ENCODE results near the gene CACNG4.

The CACNG4 gene

DNA sequence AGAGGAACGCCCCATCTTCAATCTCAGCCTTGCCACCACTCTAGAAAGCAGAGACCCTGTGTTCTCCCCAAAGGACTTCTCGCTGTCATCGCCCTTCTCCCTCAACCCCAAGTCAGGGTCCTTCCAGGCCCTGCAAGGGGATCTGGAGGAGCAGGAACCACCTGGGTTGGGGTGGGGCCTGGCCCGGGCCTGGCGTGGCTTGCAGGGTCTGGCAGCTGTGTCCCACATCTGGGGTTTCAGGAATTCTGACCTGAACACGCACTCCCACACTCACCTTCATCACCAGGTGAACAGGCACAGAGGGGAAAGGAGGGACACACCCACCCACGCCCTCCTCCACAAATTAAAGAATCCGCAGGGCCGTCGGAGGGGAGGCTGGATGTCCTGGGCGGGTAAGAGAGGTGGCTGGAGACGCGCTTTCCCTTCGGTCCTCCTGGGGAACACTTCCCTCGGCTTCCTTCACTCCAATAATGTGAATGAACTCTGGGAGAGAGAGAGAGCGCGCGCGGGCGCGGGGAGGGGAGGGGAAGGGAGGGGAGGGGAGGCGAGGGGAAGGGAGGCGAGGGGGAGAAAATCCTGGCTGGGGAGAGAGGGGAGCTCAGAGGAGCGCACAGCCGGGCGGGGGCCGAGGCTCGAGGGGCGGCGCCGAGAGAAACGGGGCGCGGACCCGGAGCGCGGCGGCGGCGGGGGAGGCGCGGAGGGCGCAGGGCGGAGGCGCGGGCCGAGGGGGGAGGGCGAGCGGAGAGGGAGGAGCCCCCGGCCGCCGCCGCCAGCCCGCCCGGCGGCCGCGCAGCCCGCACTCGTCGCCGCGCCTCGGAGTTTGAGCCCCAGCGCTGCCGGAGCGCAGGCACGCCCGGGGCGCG, at the start of gene CACNG4:
Gene CACNG4, plus strand, starts transcription at position 799 of the 863 bp plus-strand sequence. CDS start 205 bp downstream, outside the sequence.
- TF ChIP-seq, protein P1, sequence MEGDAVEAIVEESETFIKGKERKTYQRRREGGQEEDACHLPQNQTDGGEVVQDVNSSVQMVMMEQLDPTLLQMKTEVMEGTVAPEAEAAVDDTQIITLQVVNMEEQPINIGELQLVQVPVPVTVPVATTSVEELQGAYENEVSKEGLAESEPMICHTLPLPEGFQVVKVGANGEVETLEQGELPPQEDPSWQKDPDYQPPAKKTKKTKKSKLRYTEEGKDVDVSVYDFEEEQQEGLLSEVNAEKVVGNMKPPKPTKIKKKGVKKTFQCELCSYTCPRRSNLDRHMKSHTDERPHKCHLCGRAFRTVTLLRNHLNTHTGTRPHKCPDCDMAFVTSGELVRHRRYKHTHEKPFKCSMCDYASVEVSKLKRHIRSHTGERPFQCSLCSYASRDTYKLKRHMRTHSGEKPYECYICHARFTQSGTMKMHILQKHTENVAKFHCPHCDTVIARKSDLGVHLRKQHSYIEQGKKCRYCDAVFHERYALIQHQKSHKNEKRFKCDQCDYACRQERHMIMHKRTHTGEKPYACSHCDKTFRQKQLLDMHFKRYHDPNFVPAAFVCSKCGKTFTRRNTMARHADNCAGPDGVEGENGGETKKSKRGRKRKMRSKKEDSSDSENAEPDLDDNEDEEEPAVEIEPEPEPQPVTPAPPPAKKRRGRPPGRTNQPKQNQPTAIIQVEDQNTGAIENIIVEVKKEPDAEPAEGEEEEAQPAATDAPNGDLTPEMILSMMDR (IDR thresholded peaks at IDR 0.05; ENCODE audit: extremely low read depth, missing control alignments): no peak
- peak; percentile 40 for DNase-seq (ENCODE audit: low spot score)

DNA sequence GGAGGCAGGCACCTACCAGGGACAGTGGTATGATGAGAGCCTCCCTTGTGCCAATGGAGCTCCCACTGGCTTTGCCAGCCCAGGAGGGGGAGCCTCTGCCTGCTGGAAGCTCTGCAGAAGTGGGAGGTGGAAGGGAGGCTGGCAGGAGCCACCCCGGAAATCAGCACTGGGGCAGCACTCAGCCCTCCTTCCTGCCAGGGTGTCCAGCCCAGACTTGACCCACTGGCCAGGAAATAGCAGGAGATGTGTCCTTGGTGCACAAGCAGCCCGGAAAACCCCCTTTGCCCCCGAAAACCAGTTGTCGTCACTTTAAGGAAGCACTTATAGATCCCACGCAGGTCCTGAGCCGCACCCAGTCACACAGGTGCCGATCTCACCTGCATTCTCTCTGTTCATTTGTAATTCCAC, 49.3 kb upstream of the CACNG4 start:
- DNase-seq (ENCODE audit: low spot score): no peak
- TF ChIP-seq, protein P1 (IDR thresholded peaks at IDR 0.05; ENCODE audit: extremely low read depth, missing control alignments): no peak

DNA sequence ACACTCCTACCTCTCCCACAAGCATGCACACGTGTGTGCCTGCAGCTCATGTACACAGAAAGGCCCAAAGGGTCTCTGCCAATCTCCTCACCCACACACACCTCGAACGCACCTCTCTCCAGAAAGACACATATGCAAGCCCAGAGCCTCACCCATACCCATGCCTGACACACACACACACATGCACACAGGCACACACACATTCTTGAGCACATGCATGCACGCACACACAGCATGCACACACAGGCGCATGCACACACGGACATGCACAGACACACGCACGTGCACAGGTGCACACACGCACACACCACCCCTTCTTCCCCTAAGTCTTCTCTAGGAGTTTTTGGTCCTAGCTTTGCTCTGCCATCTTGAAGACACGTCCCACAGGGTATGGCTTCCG, 48.7 kb upstream of the CACNG4 start:
- TF ChIP-seq, protein P1 (IDR thresholded peaks at IDR 0.05; ENCODE audit: extremely low read depth, missing control alignments): no peak
- DNase-seq (ENCODE audit: low spot score): no peak

- no peak for DNase-seq (ENCODE audit: low spot score)
- TF ChIP-seq, protein P1 (IDR thresholded peaks at IDR 0.05; ENCODE audit: extremely low read depth, missing control alignments): no peak
These were observed 47.6 kb upstream of the CACNG4 start for GRCh38 chr17:66916946-66917345.

- no peak for DNase-seq (ENCODE audit: low spot score)
- TF ChIP-seq, protein P1 (IDR thresholded peaks at IDR 0.05; ENCODE audit: extremely low read depth, missing control alignments): no peak
These were observed 45.6 kb upstream of the CACNG4 start for GRCh38 chr17:66918896-66919295.

DNA sequence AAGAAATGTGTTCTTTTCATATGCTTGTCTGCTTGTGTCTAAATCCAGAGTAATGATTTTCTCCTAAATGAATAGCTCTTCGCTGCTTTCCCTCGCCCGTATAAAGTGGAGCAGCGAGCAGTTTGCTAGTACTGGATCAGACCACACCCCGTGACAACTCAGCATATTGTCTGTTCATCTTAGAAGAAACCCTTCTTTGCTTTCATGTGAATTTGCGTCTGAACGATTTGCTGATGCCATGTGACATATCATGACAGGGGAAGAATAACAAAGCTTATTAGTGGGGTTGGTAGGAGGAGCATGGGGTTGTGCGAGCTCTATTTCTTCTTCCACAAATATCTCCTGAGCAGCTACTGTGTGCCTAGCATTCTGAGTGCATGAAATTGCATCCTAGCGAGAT, 44.1 kb upstream of the CACNG4 start:
- no peak for DNase-seq (ENCODE audit: low spot score)
- TF ChIP-seq, protein P1 (IDR thresholded peaks at IDR 0.05; ENCODE audit: extremely low read depth, missing control alignments): no peak

- DNase-seq (ENCODE audit: low spot score): no peak
- TF ChIP-seq, protein P1 (IDR thresholded peaks at IDR 0.05; ENCODE audit: extremely low read depth, missing control alignments): no peak
These were observed 43.6 kb upstream of the CACNG4 start for GRCh38 chr17:66920950-66921349.

Data from GM20000 (cell line).